ENCODE results near the gene TMEM108.

TMEM108 gene

DNA sequence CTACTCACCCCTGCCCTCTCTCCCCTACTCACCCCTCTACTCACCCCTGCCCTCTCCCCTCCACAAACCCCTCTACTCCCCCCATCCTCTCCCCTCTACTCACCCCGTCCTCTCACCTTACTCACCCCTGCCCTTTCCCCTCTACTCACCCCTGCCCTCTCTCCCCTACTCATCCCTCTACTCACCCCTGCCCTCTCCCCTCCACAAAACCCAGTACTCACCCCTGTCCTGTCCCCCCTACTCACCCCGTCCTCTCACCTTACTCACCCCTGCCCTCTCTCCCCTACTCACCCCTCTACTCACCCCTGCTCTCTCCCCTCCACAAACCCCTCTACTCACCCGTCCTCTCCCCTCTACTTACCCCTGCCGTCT lies 375.8 kb downstream of the TMEM108 start:
- TF ChIP-seq GATA3 (IDR thresholded peaks at IDR 0.05; ENCODE audit: low read depth, low read length) (no peak), GATA2 (IDR thresholded peaks at IDR 0.05; ENCODE audit: low read depth, low read length) (no peak)

DNA sequence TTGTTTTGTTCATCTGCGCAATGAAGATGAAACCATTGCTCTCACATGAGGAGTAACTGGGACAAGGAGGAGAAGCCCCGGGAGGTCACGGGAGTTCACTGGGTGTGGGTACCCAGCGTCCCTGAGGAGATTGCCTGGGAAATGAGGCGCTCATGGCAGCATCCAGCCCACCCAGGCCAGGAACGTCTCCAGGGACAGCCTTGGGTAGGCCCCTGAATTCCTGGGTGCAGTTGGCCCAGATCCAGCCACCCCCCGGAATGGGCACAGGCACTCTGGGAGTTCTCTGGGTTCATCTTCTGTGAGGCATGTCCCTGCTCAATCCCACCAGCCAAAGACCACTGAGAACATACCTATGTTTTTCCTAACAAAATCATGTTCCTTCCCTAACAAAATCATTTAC lies 380.2 kb downstream of the TMEM108 start:
- TF ChIP-seq GATA3 (IDR thresholded peaks at IDR 0.05; ENCODE audit: low read depth, low read length) (no peak), GATA2 (IDR thresholded peaks at IDR 0.05; ENCODE audit: low read depth, low read length) (no peak)

DNA sequence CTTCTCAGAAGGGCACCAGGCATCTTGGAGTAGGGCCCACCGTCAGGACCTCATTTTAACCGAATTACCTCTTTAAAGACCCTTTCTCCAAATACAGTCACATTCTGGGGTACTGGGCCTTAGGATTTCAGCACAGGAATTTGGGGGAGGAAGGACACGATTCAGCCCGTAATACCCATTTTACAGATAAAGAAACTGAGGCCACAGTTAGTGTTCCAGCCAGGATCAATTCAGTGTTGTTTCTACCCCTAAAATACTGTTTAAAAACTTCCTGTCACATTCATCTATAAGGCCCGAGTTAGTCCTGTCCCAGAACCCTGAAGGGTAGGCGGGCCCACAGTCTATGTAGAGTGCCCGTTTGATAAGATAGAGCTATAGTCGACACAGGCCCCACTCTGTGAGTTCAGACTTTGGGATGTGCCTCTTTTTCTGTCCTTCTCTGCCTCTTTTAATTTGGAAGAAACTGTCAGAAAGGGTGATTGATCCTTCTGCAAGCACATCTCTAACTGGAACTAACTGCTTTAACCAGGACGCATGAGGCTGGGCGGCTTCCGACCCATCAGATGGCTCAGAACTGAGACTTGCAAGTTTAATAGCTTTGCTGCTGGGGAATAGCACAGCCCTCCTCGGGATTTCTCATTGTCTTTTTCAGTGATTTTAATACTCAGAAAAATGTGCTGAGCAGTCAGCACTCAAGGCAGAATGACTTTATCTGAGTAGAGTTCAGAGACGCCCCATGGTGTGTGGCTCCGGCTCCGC lies 381.1 kb downstream of the TMEM108 start:
- TF ChIP-seq GATA2 (IDR thresholded peaks at IDR 0.05; ENCODE audit: low read depth, low read length) (no peak), GATA3 (IDR thresholded peaks at IDR 0.05; ENCODE audit: low read depth, low read length) (no peak)

DNA sequence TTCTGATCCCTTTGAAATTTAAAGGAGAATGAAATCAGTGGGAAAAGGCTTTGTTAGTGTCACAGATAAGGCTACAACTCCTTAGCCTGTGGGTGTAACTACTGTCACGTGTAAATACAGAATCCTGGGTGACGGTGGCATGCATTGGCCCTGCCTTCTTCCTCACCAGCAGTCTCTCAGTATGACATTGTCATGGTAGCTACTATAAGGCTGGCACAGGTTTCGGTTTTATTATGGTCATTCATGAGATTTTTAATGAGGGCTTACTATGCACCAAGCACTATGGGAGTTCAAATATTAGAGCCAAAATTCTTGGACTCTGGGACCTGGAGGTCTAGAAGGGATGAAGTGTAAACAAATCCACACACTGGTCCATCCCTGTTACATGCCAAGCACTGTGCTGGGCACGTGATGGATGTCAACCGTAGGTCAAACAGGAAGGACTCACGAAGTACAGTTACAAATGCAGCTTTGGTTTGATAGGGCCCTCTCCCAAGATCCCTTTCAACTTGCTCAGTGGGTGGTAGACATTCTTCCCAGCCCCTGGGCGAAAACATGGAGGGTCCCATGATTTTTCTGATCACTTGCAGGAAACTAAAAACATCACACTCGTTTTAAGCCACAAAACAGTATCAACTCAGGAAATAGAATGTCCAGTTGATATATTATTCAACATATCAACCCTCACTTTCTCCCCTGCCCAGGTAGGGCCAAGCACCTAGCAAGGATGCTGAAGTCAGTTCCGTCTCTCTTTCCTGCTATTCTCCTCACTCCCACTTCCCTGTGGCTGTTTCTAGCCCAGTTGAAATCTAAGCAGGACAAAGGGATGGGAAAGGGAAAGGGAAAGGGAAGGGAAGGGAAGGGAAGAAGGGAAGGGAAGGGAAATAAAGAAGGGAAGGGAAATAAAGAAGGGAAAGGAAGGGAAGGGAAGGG lies 387.0 kb downstream of the TMEM108 start:
- TF ChIP-seq GATA3 (IDR thresholded peaks at IDR 0.05; ENCODE audit: low read depth, low read length) (no peak), GATA2 (IDR thresholded peaks at IDR 0.05; ENCODE audit: low read depth, low read length) (no peak)

DNA sequence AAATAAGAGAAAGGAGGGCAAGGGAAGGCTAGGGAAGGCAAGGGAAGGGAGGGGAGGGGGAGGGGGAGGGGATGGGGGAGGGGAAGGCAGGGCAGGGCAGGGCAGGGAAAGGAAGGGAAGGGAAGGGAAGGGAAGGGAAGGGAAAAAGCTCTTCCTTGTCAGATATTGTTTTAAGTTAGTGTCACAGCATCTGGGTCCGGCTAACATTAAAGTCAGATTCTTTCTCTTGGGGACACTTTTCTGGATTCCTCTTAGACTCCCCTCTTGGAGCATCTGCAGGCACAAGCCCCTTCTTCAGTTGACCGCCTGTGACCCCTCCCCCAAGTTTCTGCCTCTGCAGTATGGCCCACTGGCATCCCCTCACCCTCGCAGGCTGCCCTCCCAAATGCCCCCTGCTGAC lies 387.7 kb downstream of the TMEM108 start:
- TF ChIP-seq GATA2 (IDR thresholded peaks at IDR 0.05; ENCODE audit: low read depth, low read length), result no peak
- no peak for TF ChIP-seq GATA3 (IDR thresholded peaks at IDR 0.05; ENCODE audit: low read depth, low read length)

DNA sequence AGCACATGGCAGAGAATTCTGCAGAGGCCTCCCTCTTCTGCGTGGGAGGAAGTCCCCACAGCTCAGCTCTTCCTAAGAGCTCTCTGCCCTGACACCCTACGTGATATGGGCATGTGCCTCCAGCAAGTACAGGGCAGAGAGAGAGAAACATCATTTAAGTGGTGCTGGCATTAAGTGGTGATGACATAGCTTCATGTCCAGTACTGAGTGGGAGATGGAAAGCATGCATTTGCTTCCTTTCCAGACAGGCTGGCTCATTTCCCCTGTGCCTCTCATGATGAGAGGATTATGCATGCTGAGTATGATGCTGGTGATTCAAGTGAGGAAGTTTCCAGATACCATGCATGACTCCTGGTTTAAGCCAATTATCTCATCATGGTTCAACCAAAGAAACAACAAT lies 388.5 kb downstream of the TMEM108 start:
- TF ChIP-seq GATA3 (IDR thresholded peaks at IDR 0.05; ENCODE audit: low read depth, low read length) (no peak), GATA2 (IDR thresholded peaks at IDR 0.05; ENCODE audit: low read depth, low read length) (no peak)

- no peak for TF ChIP-seq GATA3 (IDR thresholded peaks at IDR 0.05; ENCODE audit: low read depth, low read length)
- no peak for TF ChIP-seq GATA2 (IDR thresholded peaks at IDR 0.05; ENCODE audit: low read depth, low read length)
Observed at GRCh38 chr3:133428552-133428951, 390.4 kb downstream of the TMEM108 start.

DNA sequence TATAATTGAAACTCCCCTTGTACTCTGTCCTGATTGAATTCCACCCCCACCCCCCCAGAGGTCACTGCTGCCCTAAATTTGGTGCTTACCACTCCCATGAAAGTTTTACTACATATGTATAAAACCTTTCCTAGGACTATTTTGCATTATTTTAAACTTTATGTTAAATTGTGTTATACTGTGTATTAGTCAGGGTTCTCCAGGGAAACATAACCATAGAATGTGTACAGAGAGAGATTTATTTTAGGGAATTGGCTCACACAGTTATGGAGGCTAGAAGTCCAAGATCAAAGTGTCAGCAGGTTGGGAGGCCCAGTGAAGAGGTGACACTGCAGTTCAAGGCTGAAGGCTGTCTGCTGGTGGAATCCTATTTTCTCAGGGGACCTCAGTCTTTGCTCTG lies 390.9 kb downstream of the TMEM108 start:
- TF ChIP-seq GATA2 (IDR thresholded peaks at IDR 0.05; ENCODE audit: low read depth, low read length) (no peak), GATA3 (IDR thresholded peaks at IDR 0.05; ENCODE audit: low read depth, low read length) (no peak)

DNA sequence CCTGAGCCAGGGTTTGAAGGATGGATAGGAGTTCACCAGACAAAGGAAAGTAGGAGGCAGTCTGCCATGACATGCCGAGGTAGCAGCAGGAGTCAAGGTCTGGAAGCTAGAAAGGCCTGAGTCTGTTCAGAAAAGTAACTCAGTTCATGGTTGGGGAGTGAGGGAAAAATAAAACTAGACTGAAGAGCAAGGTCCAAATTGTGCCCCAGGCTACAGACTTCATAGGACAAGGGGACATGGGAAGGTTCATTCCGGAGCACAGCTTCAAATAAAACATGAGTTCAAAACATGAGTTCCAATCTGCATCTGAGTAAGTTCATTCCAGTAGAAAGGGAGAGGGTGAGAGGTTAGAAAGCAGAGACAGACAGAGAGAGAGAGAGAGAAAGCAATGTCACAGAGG lies 401.4 kb downstream of the TMEM108 start:
- no peak for TF ChIP-seq GATA3 (IDR thresholded peaks at IDR 0.05; ENCODE audit: low read depth, low read length)
- no peak for TF ChIP-seq GATA2 (IDR thresholded peaks at IDR 0.05; ENCODE audit: low read depth, low read length)

- no peak for TF ChIP-seq GATA2 (IDR thresholded peaks at IDR 0.05; ENCODE audit: low read depth, low read length)
- TF ChIP-seq GATA3 (IDR thresholded peaks at IDR 0.05; ENCODE audit: low read depth, low read length), result no peak
Observed at GRCh38 chr3:133440652-133441051, 402.5 kb downstream of the TMEM108 start.

DNA sequence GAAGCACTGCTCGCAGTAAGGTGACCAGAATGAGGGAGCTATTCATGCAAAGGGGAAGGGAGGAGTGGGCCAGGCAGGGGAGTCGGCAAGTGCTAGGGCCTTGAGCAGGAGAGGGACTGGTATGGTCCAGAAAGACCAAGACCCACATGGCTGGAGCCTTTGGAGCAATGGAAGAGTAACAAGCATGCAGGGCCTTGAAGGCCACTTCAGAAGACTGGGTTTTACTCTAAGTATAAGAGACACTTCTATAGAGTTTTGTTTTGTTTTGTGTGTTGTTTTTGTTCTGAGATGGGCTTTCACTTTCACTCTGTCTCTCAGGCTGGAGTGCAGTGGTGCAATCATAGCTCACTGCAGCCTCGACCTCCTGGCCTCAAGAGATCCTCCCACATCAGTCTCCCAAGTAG lies 403.7 kb downstream of the TMEM108 start:
- no peak for TF ChIP-seq GATA2 (IDR thresholded peaks at IDR 0.05; ENCODE audit: low read depth, low read length)
- no peak for TF ChIP-seq GATA3 (IDR thresholded peaks at IDR 0.05; ENCODE audit: low read depth, low read length)

- TF ChIP-seq GATA3 (IDR thresholded peaks at IDR 0.05; ENCODE audit: low read depth, low read length), result no peak
Observed at GRCh38 chr3:133442518-133442917, 404.3 kb downstream of the TMEM108 start.

DNA sequence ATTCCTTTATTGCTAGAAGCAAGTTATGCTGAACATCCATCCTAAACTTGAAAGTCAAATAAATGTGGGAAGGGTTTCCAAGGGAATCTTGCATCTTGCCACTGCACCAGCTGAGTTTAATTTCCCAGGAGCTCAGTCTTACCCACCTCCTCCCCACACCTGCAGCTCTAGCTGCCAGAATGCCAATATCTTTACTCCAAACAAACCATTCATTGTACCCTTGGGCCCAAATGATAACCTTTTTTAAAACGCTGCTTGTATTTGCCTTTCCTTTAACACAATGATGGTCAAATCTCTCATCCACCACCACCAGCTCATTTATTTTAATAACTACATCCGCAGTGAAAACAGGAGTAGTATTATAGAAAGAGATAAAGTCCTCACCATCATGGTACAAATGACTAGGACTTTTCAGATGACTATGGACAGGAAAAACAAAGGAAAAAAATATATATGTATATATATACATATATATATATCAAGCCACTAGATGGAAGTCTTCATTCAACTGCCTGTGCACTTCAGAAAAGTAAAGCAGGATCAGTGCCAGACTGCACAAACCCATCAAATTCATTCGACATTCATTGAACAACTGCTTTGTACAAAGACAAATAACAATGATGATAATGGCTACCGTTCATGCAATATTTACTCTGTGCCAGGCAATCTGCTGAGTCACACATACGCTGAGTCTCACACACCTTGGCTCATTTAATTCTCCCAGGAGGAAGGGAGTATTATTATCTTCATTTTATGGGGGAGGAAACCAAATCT lies 405.6 kb downstream of the TMEM108 start:
- TF ChIP-seq GATA2 (IDR thresholded peaks at IDR 0.05; ENCODE audit: low read depth, low read length), result no peak
- no peak for TF ChIP-seq GATA3 (IDR thresholded peaks at IDR 0.05; ENCODE audit: low read depth, low read length)

GRCh38 chr3:133444423-133444774 lies 406.2 kb downstream of the TMEM108 start:
- TF ChIP-seq GATA3 (IDR thresholded peaks at IDR 0.05; ENCODE audit: low read depth, low read length) (no peak), GATA2 (IDR thresholded peaks at IDR 0.05; ENCODE audit: low read depth, low read length) (no peak)

All from SH-SY5Y (cell line).